SK-MEL-5 (cell line): ENCODE measurements around the gene POLR2F. TPM values are rescaled to one million over a fixed set of nuclear protein-coding genes. Genes with fewer than 3 reads are reported as not detected.

Source experiments
- DNase-seq: peaks from one replicate; pipeline ENCODE4 v3.0.0-alpha.2; 2016; ENCODE audit warnings: low read depth, low spot score
- in situ Hi-C: cut with HindIII; loops from 2 replicates; pipeline ENCODE4 v1.10.0; 2016; ENCODE audit warnings: low sequenced_read_pairs, high pct_unique_total_duplicates, low pct_unique_long_range_greater_than_20kb
- total RNA-seq: library from RNA; depleted of rRNA; stranded (reverse); fragments of >200 nt; shearing (Covaris generic); gene quantifications from 2 replicates; pipeline ENCODE4 v1.2.3, GENCODE V29; 2014

POLR2F gene
- total RNA-seq, 1 experiment from 2014 or later = 260 TPM

GRCh38 chr22:37922191-37922590 is 31.3 kb upstream of the POLR2F start:
- in situ Hi-C loops = no loop called here
- no peak for DNase-seq

DNA sequence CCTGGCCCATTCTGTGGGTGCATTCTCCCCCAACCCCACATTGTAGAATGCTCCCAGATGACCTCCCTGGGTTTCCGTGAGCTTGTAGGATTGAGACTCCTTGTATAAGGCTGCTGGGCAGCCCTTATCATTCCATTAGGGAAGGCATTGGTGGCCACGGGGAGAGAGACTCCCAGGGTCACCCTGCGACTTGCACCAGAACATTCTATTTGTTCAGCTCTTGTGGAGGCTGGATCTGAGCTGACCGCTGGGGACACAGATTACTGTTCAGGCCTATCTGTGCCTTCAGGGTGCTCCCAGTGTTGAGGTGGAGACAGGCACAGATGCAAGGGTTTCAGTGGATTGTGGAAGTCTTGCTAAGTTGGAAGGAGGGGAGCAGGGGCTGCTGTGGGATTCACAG is 29.6 kb upstream of the POLR2F start:
- no peak for DNase-seq

GRCh38 chr22:37924386-37925065 is 29.0 kb upstream of the POLR2F start:
- in situ Hi-C loops = no loop called here
- DNase-seq = no peak

More for the DNA sequence above, 29.6 kb upstream of the POLR2F start:
- in situ Hi-C loops = no loop called here

- DNase-seq = no peak
- in situ Hi-C loops = no loop called here
Observed at GRCh38 chr22:37925330-37925729, 28.2 kb upstream of the POLR2F start.

GRCh38 chr22:37925767-37926166 is 27.7 kb upstream of the POLR2F start:
- in situ Hi-C loops = no loop called here
- no peak for DNase-seq

DNA sequence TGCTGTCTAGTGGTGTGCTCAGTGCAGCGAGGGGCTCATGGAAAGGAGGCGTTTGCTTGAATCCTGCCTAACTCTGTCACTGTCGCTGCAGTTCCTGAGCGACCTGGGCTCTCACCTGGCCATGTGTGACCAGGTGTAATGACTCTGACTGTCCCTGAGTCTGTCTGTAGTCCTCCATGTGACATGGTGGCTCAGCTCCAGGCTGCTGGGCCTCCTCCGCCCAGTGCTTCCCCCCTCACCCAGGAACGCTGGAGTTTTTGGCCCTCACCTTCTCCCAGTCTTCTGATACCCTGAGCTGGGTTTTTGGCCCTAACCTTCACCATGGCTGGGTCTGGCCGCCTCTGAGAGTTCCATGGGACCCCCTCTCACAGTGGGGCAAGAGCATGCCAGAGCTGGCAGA is 27.1 kb upstream of the POLR2F start:
- no peak for DNase-seq
- in situ Hi-C loops = no loop called here

DNA sequence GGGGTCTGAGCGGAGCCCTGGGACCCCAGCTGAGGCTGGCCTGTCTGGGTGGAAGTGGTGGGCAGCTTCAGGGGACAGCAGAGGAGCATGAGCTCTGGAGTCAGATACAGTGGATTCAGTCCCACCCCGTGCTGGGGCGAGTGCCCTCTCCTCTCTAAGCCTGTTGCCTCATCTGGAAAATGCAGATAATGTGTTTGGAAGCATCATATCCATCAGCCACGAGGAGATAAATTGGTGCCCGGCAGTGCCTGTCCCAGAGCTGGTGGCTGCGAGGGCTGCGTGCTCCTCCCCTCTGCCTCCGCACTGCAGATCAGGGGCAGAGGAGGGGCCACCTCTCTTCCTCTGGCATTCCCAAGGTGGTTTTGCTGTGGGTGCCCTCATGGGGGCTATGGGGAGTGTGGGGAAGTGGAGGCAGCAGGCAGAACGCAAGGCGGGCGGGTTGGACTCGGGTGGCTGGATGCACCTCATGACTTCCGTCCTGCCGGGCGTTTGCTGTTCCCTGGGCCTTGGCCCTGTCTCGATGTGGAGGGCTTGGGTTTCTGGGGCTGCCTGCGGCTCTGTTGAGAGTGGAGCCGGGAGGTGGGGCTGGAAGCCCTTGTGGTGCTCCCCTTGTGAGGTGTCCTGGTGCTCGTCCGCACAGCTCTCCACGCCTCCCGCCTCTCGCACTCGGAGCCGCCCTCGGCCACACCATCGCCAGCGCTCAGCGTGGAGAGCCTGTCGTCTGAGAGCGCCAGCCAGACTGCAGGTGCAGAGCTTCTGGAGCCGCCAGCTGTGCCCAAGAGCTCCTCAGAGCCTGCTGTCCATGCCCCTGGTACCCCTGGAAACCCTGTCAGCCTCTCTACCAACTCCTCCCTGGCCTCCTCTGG is 26.5 kb upstream of the POLR2F start:
- no peak for DNase-seq
- in situ Hi-C loops = no loop called here

GRCh38 chr22:37927637-37927936 is 25.9 kb upstream of the POLR2F start:
- in situ Hi-C loops = no loop called here
- no peak for DNase-seq

- in situ Hi-C loops = no loop called here
- DNase-seq = no peak
Observed at GRCh38 chr22:37929390-37929789, 24.1 kb upstream of the POLR2F start.

GRCh38 chr22:37930270-37930951 is 23.1 kb upstream of the POLR2F start:
- in situ Hi-C loops = no loop called here
- DNase-seq = peak; percentile 51

DNA sequence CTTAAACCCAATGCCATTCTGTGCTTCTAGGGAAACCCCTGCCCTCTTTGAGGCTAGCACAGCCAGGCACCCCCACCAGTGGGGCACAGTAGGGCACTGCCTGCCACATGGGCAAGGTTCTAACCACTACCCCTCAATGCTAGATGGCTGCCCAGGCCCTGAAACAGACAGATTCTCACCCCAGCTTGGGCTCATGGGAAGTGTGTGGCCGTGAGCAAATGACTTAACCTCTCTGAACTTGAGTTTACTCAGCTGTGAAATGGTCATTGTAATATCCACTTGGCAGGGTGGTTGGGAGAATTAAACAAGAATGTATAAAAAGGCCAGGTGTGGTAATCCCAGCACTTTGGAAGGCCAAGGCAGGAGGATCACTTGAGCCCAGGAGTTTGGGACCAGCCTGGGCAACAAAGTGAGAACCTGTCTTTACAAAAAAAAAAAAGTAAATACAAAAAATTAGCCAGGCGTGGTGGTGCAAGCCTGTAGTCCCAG is 22.5 kb upstream of the POLR2F start:
- no peak for DNase-seq
- in situ Hi-C loops = no loop called here

DNA sequence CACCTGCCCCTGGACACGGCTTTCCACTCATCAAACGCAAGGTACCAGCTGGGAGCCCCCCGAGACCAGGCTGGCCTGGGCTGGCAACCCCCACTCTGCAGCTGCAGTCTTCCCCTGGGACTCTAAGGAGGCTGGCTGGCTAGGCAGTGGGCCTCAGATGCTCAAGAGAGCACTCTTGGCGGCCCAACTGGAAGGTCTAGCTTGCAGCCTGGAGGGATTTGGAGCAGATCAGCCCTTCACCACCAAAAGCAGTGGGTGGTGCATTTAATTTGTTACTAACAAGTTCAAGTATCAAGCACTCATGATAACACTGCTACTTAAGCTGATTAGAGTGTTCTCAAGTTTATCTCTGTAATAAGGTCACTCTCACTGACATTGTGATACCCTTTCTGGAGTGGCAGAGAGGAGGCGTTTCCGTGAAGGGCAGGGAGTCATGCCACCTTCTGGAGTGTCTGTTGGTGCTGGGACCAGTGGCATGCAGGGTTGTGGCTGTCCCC is 21.6 kb upstream of the POLR2F start:
- in situ Hi-C loops = no loop called here

GRCh38 chr22:37932401-37932800 is 21.1 kb upstream of the POLR2F start:
- in situ Hi-C loops = no loop called here
- DNase-seq = no peak

More for the DNA sequence above, 21.6 kb upstream of the POLR2F start:
- DNase-seq = no peak

DNA sequence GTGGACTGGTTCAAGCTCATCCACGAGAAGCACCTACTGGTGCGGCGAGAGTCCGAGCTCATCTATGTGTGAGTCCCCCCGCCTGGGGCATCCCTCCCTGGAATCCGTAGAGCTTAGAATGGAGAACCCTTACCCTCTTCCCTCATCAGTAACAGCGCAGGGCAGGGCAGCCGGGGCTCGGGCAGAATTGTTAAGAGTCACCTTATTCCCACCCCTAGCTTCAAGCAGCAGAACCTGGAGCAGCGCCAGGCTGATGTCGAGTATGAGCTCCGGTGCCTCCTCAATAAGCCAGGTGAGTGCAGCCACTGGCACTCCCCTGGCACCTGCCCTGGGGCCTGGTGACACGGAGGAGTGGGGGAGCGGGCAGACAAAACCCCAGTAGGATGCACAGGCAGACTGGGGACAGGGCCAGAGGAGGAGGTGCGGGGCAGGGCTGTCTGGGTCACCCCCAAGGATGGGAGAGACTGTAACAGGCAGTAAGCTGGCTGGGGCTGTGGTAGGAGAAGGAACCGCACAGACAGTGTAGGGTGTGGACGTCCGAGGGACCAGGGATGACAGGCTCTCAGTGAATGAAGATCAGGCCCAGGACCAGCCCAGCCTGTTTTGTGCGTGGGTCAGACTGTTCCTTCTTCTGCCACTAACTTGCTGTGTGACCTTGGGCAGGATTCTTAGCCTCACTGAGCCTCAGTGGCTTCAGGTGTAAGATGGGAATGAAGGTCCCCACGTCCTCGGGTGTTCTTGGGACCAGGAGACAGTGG is 20.5 kb upstream of the POLR2F start:
- in situ Hi-C loops = no loop called here
- DNase-seq = no peak

DNA sequence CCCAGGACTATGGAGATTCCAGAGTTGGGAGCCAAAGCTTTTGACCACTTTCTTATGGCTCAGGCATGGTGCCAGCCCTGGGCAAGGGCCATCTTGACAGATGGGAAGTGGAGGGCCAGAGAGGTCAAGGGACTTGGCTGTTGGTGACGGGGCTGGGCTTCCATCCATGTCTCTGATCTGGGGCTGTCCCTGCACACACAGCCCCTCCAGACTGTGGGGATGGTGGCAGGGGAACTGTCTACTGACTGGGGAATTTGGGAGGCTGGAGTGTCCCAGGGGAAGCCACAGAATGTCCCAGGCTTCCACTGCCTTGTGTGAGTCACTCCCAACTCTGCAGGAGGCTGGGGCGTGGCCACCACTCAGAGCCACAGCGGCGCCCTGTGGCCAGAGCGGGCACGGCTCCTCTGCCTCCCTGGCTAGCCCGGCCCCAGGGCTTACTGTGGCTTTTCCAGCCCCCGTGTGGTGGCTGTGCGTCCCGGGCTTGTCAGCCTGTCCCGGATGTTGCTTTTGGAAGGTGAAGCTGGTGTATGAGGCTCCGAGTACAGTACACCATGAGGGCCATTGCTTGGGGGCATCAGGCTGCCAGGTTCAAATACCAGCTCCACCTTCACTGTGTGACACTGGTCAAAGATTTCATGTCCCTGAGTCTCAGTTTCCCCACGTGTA is 19.7 kb upstream of the POLR2F start:
- in situ Hi-C loops = no loop called here
- peak; percentile 93 for DNase-seq

DNA sequence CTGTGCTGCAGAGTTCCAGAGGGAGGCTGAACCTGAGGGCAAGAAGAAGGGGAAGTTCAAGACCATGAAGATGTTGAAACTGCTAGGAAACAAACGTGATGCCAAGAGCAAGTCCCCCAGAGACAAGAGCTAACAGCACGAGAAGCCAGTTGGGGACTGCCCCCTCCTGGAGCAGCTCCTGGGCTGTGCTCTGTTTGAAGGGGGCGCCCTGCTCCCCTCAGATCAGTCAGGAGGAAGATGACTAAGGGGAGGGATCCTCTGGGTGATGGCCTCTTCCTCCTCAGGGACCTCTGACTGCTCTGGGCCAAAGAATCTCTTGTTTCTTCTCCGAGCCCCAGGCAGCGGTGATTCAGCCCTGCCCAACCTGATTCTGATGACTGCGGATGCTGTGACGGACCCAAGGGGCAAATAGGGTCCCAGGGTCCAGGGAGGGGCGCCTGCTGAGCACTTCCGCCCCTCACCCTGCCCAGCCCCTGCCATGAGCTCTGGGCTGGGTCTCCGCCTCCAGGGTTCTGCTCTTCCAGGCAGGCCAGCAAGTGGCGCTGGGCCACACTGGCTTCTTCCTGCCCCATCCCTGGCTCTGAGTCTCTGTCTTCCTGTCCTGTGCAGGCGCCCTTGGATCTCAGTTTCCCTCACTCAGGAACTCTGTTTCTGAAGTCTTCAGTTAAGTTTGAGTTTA is 12.7 kb upstream of the POLR2F start:
- in situ Hi-C loops = no loop called here
- DNase-seq = no peak

- in situ Hi-C loops = no loop called here
Observed at GRCh38 chr22:37942133-37942532, 11.4 kb upstream of the POLR2F start.

More at GRCh38 chr22:37942133-37942532, 11.4 kb upstream of the POLR2F start:
- no peak for DNase-seq
